GDM1 (cell line): ENCODE measurements around the gene BAG1.

Source experiments
- DNase-seq: peaks from one replicate; lab custom pipeline; 2025; lab: John Stamatoyannopoulos, UW

BAG1 gene

DNA sequence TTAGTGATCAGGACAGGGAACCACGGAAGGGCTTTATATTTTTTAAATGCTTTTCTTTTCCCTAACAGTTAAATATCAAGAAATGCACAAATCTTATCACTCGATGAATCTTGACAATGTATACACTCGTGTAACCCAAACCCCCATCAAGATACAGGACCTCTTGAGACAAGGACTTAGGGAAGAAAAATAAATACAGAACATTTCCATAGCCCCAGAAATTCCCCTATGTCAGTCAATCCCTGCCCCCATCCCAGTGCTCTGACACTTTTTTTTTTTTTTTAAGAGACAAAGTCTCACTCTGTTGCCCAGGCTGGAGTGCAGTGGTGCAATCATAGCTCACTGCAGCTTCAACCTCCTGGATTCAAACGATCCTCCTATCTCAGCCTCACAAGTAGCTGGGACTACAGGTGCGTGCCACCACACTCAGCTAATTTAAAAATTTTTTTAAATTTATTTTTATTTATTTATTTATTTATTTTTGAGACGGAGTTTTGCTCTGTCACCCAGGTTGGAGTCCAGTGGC lies 21.8 kb downstream of the BAG1 start:
- no peak for DNase-seq

DNA sequence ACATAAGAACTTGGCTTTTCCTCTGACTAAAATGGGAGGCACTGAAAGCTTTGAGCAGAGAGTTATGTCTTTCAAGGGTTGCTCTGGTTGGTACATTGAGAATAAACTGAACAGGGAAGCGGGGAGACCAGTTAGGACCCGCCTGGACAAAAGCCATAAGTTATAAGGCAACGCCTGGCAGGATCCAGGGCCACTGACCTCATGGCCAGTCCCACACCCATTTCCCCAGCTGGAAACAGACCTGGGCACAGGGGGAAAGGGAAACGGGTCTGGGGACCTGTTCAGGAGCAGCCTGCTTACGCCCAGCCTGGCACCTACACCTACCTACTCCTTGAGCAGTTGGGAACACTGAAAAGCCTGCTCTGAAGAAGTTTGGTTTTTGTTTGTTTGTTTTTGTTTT lies 23.2 kb downstream of the BAG1 start:
- no peak for DNase-seq

DNA sequence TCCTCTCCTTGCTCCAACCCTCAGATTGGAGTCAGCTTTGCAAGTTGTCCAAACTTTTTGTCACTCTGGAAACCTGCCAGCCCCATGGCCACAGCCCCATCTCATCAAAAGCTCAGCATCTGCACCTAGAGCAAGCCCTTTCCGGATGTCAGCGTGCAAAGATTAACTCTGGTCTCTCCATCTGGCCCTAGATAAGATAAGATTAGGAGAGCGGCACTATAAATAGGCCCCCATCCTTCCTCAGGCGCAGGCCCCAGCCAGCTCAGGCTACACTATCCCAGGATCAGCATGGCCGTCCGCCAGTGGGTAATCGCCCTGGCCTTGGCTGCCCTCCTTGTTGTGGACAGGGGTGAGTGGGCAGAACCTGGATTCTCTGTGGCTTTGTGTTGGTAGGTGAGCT lies 24.6 kb downstream of the BAG1 start, which contains the start of gene SPINK4:
Gene SPINK4, plus strand, starts transcription at position 247 of the 400 bp plus-strand sequence. Its CDS starts 42 bp downstream, at position 289.
- DNase-seq: no peak

DNA sequence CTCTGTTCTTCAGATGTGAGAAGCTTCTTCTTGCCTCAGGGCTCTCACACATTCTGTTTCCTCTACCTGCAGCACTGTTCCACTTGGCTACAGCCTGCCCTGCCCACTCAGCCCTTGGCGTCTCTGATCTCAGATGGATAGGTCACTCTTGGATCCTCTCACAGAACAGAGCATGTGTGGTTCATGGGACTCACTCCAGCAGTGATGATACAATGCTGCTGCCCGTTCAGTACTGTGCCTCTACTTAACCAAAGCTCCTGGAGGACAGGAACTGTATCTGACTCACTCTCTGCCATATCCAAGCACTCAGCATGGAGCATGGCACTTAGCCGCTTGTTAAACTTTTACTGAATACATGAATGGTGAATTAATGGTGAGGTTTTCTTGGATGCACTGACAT lies 27.9 kb downstream of the BAG1 start:
- DNase-seq: no peak

DNA sequence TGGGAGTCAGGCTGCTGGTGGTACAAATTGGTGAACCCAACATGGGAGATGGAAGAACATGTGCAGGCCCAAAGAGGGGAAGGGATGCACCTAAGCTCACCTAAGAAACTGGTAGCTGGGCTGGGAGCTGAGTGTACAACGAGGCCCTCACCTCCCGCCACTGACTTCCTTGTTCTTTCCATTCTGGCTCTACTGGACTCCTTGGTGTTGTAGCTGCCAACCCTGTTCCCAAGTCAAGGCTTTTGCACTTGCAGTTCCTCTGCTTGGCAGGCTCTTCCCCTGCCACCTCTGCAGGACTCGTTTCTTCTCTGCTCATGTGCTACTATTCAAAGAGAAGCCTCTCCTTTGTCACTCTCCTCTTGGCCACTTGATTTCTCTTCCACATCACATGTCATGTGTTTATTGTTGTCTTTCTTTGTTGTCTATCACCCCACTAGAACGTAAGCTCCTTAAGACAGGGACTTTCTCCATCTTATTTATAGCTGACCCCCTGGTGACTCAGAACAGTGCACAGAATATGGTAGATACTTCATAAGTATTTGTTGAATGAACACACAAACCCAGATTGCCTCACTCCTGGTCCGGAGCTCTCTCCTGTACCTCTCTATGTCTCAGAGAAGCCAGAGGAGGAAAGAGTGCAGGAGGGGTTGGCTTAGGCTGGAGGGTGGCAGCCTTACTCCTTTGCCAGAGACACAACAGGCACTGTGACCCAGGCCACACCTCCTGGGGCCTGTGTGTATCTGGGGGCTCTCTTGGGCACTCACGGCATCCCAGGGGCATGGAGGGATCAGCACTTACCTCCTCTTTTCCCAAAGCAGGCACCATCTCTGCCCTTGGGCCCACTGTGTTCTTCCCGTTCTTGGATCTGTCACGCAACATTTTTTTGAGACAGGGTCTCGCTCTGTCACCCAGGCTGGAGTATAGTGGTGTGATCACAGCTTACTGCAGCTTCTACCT lies 29.7 kb downstream of the BAG1 start:
- no peak for DNase-seq

DNA sequence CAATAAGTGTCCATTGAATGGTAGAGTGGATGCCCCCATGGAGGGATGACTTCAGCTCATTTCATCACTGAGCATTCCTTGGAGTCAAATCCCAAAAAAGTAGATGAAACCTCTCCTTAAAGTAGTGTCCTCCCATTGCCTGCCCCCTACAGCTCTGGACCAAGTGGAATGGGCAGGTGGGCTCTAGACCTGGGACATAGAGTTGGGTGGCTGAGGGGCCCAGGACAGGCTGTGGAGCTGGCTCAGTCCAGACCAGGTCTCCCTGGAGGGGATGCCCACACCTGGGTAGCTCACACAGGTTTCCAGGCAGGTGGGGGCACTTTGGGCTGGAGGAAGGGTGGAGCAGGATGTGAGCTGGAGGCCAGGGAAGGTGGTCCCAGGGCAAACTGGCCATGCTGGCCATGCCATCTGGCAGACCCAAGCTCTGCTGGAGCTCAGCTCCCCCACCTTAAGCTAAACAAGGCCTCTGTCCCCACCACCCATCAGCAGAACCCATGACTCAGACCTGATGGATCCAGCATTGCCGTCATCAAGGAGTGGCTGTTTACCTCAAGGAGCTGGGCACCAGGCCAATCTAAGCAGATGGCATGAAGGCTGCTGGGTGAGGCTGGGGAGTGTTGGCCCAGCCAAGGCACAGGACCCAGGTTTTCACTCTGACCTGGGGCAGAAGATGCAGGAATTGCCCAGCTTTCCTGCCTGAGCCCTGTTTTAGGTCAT lies 30.7 kb downstream of the BAG1 start:
- no peak for DNase-seq

DNA sequence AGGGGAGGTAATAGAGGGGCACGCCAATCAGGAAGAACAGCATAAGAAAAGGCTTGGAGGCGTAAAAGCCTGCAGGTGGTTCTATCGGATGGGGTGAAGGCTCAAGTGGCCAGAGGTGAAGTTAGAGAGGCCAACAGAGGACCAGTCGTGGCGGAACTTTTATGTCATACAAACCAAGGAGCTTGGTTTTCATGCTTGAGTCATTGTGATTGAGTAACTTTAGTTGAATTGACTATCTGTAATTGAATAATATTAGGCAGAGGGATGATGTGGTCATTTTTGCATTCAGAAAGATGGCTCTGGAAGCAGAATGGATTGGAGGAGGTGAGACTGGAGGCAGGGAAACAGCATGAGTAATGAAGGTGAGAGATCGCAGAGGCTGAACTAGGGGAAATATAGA lies 31.7 kb downstream of the BAG1 start:
- no peak for DNase-seq

DNA sequence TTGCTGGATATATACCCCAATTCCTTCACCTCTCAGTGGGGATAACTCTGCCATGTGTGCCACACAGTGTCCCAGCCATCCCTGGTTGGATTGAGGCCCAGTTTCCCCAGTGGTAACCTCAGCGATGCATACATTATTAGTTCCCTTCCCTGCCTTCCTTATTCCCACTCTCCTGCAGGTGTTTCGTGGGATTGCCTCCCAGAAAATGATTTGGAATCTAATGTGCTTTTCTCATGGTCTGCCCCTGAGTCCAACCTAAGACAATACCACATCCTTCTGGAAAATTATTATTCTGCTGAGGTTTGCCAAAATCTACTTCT lies 32.9 kb downstream of the BAG1 start:
- DNase-seq: no peak

DNA sequence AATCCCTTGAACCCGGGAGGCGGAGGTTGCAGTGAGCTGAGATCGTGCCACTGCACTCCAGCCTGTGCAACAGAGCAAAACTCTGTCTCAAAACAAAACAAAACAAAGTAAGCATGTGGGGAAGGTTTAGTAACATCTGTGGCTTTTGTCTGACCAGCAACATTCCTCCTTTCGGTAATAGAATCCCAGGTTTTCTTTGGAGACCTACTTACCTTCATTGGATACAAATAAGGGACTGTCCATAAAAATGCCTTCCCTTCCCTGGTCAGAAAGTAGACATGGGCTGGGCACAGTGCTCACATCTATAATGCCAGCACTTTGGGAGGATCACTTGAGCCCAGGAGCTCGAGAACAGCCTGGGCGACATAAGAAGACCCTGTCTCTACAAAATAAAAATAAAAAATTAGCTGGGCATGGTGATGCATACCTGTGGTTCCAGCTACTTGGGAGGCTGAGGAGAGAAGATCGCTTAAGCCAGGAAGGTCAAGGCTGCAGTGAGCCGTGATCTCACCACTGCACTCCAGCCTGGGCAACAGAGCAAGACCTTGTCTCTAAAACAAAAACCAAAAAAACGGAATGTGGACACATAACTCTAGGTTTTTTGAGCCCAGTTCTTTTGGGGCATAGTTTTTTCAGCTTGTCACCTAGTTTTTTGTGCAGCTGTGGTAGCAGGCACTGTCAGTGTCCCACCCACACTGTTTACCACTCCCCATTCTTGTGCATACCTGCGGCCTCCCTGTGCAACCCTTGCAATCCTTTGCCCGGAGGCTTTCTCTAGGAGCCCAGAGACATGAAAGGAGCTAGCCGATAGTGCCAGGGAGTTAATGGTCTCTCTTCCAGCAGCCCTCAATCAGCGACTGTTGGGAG lies 33.5 kb downstream of the BAG1 start:
- no peak for DNase-seq

DNA sequence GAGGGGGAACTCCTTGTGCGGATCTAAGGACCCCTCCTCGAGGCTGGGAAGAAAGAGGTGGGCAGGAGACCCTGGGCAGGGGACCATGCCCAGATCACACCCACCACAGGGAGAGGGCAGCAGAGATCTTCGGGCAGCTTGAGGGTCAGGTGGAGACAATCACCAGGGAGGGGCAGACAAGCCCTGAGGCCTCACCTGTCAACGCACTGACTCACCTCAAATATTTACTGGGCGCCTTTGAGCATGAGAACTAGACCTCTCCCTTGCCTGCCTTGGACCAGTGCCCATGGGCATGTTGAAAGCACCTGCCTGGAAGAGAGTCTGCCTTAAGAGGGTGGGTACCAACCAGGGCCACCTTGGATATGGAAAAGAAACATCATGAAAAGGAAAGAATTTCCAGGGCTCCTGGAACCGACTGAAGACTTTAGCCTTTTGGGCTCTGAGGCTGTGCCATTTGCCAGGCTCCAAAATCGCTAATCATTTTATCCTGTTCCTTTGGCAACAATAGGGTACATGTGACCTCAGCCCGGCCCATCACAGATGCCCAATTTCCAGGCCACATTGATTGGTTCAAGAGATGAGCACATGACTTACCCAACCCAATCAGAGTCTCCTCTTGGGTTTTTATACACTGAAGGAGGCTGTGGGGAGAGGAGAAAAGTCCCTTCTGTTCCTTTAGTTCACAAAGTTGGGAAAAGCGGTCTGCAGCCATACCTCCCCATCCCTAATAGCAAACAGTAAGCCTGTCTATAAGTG lies 35.0 kb downstream of the BAG1 start:
- no peak for DNase-seq

DNA sequence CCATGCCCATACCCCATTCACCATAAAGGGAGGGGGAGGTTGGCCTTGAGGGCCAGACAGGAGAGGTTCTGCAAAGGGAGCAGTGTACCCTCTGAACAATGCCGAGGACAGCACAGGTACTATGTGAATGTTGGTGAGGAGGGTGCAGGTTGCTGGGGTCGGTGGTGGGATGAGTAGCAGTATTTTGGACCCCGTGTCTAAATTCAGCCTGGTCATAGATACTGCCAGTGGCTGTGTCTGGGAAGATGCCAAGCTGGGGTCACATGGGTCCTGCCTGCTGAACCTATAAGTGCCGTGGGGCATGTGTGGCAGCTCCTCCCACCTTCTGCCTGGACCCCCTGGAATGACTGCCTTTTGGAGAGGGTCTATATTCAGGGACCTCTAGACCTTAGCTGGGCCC lies 35.9 kb downstream of the BAG1 start:
- no peak for DNase-seq

DNA sequence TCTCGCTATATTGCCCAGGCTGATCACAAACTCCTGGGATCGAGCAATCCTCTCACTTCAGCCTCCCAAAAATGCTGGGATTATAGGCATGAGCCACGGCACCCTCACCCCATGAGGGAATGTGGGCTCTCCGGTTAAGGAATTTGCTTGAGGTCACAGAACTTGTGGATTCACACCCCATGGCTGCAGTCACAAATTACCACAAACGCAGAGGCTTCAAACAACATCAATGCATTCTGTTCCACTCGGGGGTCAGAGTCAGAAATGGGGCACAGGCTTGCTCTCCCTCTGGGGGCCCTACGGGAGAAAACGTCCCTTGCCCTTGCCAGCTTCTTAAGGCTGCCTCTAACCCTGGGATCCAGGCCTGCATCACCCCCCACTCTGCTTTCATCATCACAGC lies 36.8 kb downstream of the BAG1 start:
- no peak for DNase-seq

DNA sequence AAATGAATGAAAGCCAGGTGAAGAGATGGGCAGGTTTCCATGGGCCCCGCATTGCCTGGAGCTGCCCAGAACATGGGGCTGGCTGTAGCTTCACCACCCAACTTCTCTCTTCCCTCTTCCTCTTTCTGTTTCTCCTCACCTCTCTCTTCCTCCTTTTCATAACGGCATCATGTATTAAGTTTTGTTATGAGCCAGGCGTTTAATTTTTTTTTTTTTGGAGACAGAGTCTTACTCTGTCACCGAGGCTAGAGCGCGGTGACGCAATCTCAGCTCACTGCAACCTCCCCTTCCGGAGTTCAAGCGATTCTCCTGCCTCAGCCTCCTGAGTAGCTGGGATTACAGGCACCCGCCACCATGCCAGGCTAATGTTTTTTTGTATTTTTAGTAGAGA lies 37.5 kb downstream of the BAG1 start:
- DNase-seq: peak; percentile 34

DNA sequence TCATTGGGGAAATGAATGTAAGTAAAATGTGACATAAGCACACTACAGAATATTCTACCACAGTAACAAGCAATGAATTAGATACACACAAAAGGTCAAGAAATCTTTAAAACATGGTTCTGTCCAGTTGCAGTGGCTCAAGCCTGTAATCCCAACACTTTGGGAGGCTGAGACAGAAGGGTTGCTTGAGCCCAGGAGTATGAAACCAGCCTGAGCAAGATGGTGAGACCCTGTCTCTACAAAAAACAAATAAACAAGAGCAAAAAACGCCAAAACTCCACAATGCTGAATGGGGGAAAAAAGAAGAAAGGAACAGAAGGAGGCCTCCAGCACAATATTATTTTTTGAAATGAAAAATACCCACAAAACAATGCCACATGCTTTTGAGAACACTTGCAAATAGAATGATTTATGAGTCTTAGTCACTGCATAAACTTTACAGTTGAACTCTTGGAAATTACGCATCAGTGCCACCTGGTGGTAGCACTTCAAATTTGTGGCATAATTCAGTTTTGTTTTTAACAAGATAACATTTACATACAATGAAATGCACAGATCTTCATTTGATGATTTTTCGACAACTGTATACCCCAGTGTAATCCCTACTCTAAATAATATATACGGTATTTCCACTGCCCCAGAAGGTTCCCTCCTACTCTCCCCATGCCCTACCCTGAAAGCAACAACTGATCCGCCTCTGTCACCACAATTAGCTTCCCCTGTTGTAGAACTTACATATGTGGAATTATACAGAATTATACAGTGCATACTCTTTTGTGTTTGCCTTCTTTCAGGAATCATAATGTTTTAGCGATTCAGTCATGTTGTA lies 39.0 kb downstream of the BAG1 start:
- DNase-seq: peak; percentile 56

DNA sequence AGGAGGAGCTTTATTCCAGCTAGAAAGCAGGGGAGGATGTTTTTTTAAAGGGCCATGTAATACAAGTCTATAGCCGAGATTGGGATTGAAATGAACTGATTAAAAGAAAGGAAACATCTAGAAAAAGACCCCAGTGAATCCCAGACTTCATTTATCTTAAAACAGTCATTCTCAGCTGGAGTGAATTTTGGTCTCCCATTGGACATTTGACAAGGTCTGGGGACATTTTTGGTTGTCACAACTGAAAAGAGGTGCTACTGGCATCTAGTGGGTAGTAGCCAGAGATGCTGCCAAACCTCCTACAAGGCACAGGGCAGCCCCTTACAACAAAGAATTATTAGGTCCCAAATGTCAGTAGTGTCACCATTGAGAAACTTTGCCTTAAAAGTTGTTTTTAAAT lies 40.8 kb downstream of the BAG1 start:
- no peak for DNase-seq

DNA sequence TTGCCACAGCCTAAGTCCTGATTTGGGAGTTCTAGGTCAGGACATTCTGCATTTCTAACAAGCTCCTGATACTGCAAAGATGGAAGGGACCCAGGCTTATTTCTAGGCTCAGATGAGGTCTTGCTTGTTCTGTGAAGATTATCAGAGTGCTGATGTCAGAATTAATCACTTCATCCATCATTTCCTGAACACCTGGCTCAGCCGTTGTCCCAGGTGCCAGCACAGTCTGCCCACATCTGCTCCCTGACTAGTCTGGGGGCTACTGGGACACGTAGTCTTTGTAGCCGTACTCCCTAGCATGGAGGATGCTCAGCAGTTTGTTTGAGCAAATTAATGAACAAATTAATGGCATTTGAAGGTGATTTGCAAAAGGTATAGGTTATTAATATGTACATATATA lies 42.5 kb downstream of the BAG1 start:
- no peak for DNase-seq

DNA sequence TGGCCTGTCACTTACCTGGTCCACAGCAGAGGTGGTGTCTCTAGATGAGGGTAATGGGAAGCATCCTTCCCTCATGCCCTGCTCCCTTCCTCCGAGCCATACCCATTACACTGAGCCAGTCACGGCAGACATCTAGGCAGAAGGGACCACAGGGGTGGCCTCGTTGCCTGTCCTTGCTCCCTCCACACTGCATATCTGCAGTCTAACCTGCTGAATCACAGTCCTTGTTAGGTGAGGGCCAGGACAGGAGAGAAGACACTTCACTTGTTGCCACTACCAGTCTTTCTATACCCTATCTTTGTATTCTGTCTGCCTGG lies 43.0 kb downstream of the BAG1 start:
- no peak for DNase-seq

DNA sequence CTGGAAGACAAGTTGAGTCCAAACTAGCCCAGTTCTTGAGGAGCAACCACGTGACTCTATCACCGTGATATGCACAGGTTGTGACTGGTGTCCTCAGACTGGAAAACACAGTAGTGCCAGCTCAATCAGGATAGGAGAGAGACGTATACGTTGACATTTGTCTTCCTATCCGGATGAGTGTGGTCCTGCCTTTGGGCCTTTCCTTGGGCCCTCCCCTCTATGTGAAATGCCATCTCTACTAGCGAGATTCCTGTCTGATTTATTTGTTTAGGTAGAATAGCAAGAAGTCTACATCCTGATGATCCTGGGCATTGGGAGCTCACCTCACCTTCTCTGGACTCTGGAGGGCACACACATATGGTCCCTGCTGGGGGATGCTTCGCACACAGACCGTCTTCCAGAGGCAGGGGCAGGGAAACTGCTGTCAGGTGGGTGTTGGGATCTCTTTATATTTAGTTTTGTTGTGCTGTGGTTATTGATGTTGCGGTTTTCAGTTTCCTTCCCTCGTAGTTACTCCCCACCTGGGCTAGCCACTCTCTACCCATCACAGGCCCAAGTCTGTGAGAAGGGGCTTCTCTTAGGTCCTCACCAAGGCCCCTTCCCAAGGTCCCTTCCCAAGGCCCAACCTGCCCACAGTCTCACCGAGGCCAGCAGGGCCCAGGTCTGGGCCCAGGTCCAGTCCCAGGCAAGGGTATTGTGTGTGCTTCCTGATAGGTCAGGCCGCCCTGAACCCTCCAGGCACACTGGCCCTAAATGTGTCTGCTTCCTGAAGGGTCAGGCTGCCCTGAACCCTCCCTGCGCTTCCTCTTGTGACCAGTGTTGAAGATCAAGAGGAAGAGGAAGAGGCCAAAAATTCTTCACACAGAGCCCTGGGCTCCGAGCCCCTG lies 43.6 kb downstream of the BAG1 start:
- DNase-seq: no peak

DNA sequence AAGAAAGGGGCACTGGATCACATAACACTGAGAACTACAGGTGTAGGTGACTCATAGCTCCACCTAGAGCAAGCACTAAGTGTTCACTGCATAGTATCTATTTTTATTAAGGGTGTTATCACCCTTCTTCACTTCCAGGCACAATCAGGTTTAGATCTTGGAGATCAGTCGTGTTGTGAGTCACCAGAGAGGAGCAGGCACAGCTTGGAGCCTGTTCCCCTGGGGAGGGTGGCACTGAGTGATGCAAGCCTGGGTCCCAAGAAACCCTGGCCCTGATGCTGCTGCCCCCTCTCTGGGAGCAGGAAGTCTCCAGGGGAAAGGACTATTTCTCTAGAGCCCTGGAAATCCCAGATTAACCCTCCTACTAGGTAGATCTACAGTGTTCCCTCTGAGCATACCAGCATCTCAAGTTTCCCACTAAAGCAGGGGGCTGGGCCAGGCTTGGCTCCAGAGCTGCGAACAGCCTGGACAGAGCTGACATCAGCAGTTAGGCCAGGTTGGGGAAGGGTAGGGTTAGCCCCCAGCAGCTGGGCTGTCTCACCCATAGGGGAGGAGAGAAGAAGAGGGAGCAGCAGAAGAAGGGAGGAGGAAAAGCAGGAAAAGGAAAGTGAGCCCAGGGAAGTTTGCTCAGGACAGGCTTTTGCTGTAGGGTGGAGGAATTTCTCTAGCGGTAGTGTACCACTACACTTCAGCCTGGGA lies 52.7 kb downstream of the BAG1 start:
- no peak for DNase-seq
